HCT116 (cell line): Measurements from ENCODE around the gene ARHGAP1.

Source experiments
- CEBPB ChIP-seq: IDR thresholded peaks from 2 replicates; pipeline ENCODE4 v1.6.1; 2012; ENCODE audit warnings: low read depth
- CTCF ChIP-seq, 3 experiments: fragments of 200-600 bp in 1 of 3; sonication (generic) in 1 of 3; IDR thresholded peaks in 2 of 3; conservative IDR thresholded peaks in 1 of 3; 2 replicates each; pipeline ENCODE4 v1.5.1; 2012 to 2017; ENCODE audit warnings: low read depth in 2 of 3, low read length in 2 of 3, antibody characterized with exemption in 1 of 3, borderline replicate concordance in 1 of 3, control low read depth in 1 of 3, mild to moderate bottlenecking in 1 of 3, mixed read lengths in 1 of 3, mixed run types in 1 of 3, moderate library complexity in 1 of 3; ENCODE audit not compliant: insufficient read depth in 1 of 3
- EGR1 ChIP-seq: IDR thresholded peaks from 2 replicates; pipeline ENCODE4 v1.6.1; 2012; ENCODE audit warnings: low read depth
- FOSL1 ChIP-seq: IDR thresholded peaks from 2 replicates; pipeline ENCODE4 v1.6.1; 2012; ENCODE audit warnings: low read depth
- POLR2A ChIP-seq: IDR thresholded peaks from 2 replicates; pipeline ENCODE4 v1.7.0; 2011; ENCODE audit warnings: borderline replicate concordance; ENCODE audit not compliant: insufficient read depth, insufficient read length; ENCODE audit errors: extremely low read depth
- POLR2AphosphoS5 ChIP-seq: IDR thresholded peaks from 2 replicates; pipeline ENCODE4 v1.6.1; 2011; ENCODE audit warnings: mild to moderate bottlenecking, low read depth, low read length, moderate library complexity
- REST ChIP-seq: IDR thresholded peaks from 2 replicates; pipeline ENCODE4 v1.6.1; 2012; ENCODE audit warnings: low read depth
- TCF7L2 ChIP-seq: IDR thresholded peaks from 2 replicates; pipeline ENCODE4 v1.7.0; 2011; ENCODE audit warnings: borderline replicate concordance, inconsistent platforms; ENCODE audit not compliant: insufficient read depth, insufficient read length; ENCODE audit errors: extremely low read depth
- ZNF274 ChIP-seq: fragments of 200-500 bp; sonication (Bioruptor generic); IDR thresholded peaks from 2 replicates; pipeline ENCODE4 v1.6.1; 2014; ENCODE audit warnings: mild to moderate bottlenecking, low read depth, low read length, inconsistent platforms

- TF ChIP-seq EGR1 (no peak), CTCF (IDR thresholded peaks at IDR 0.05 in 2 of 3, conservative IDR thresholded peaks at IDR 0.05 in 1 of 3; ENCODE audit: borderline replicate concordance in 1 of 3, insufficient read depth in 1 of 3, low read depth in 2 of 3, low read length in 2 of 3) (no peak), FOSL1 (no peak), POLR2AphosphoS5 (no peak), CEBPB (no peak), REST (no peak), POLR2A (no peak), ZNF274 (no peak), TCF7L2 (no peak)
These were observed 25.2 kb upstream of the ARHGAP1 start for GRCh38 chr11:46725338-46726205.
